HAP-1 (cell line): ENCODE results near the gene ARHGAP24.
"Not testable (repeated sequence)": the region's sequence is repeated elsewhere in the genome, so short reads cannot be mapped to it uniquely, and the experiment has no call there.

ENCODE experiments used
- DNase-seq, 2 experiments: peaks; one replicate each; pipeline ENCODE4 v3.0.0-alpha.2; 2016 to 2020; ENCODE audit warnings: low spot score in 2 of 2
- H3K27me3 ChIP-seq: fragments of 250-450 bp; sonication (Bioruptor Pico); 2 replicates; pipeline ENCODE4 v1.5.1; 2020; ENCODE audit warnings: low read depth, mild to moderate bottlenecking, moderate library complexity
- H3K36me3 ChIP-seq: fragments of 250-450 bp; sonication (Bioruptor Pico); replicated peaks from 2 replicates; pipeline ENCODE4 v1.5.1; 2020; ENCODE audit warnings: mild to moderate bottlenecking
- H3K4me1 ChIP-seq: fragments of 250-450 bp; sonication (Bioruptor Pico); 2 replicates; pipeline ENCODE4 v1.5.1; 2020; ENCODE audit warnings: mild to moderate bottlenecking
- H3K4me3 ChIP-seq: fragments of 250-450 bp; sonication (Bioruptor Pico); 2 replicates; pipeline ENCODE4 v1.5.1; 2020; ENCODE audit warnings: mild to moderate bottlenecking, moderate library complexity
- H3K9me3 ChIP-seq: fragments of 250-450 bp; sonication (Bioruptor Pico); 2 replicates; pipeline ENCODE4 v1.5.1; 2020; ENCODE audit warnings: mild to moderate bottlenecking, moderate library complexity
- in situ Hi-C: fragments of 300-500 bp; cut with MboI; formaldehyde crosslinking; loops from 3 replicates; pipeline ENCODE4 v1.14.3; 2020; ENCODE audit warnings: low sequenced_read_pairs, inconsistent platforms, mixed read lengths

Gene ARHGAP24

GRCh38 chr4:86019362-86019761 is 544.4 kb downstream of the ARHGAP24 start:
- no peak for DNase-seq
- H3K36me3 ChIP-seq, result no peaks in the 10 kb centered on the region
- no peaks in the 10 kb centered on the region for H3K4me1 ChIP-seq
- no peak overlapping the region for H3K4me3 ChIP-seq
- H3K27me3 ChIP-seq, result no peaks in the 10 kb centered on the region
- in situ Hi-C loops, result no loop called here
- no peaks in the 10 kb centered on the region for H3K9me3 ChIP-seq

GRCh38 chr4:86019906-86020305 is 545.0 kb downstream of the ARHGAP24 start:
- no peaks in the 10 kb centered on the region for H3K9me3 ChIP-seq
- no peaks in the 10 kb centered on the region for H3K27me3 ChIP-seq
- in situ Hi-C loops, result no loop called here
- H3K4me3 ChIP-seq, result no peak overlapping the region
- H3K36me3 ChIP-seq, result no peaks in the 10 kb centered on the region
- H3K4me1 ChIP-seq, result no peaks in the 10 kb centered on the region
- no peak for DNase-seq

GRCh38 chr4:86021671-86022070 is 546.7 kb downstream of the ARHGAP24 start:
- DNase-seq, H3K27me3 ChIP-seq, H3K36me3 ChIP-seq, in situ Hi-C loops, H3K4me1 ChIP-seq, H3K4me3 ChIP-seq, H3K9me3 ChIP-seq: not testable (repeated sequence)

GRCh38 chr4:86026720-86027119 is 551.8 kb downstream of the ARHGAP24 start:
- in situ Hi-C loops, result no loop called here
- no peak for DNase-seq
- H3K27me3 ChIP-seq, result no peaks in the 10 kb centered on the region

GRCh38 chr4:86031927-86032326 is 557.0 kb downstream of the ARHGAP24 start:
- no peaks in the 10 kb centered on the region for H3K9me3 ChIP-seq
- in situ Hi-C loops, result no loop called here
- H3K36me3 ChIP-seq, result no peaks in the 10 kb centered on the region
- H3K27me3 ChIP-seq, result no peaks in the 10 kb centered on the region
- no peak for DNase-seq
- H3K4me1 ChIP-seq, result no peaks in the 10 kb centered on the region
- no peak overlapping the region for H3K4me3 ChIP-seq

More at GRCh38 chr4:86026720-86027119, 551.8 kb downstream of the ARHGAP24 start:
- Histone ChIP-seq H3K36me3 (no peaks in the 10 kb centered on the region), H3K9me3 (no peaks in the 10 kb centered on the region), H3K4me1 (no peaks in the 10 kb centered on the region), H3K4me3 (no peak overlapping the region)

GRCh38 chr4:86032476-86033022 is 557.6 kb downstream of the ARHGAP24 start:
- no peaks in the 10 kb centered on the region for H3K36me3 ChIP-seq
- no peak for DNase-seq
- in situ Hi-C loops, result no loop called here

GRCh38 chr4:86033171-86033570 is 558.2 kb downstream of the ARHGAP24 start:
- H3K4me3 ChIP-seq, result no peak overlapping the region
- no peaks in the 10 kb centered on the region for H3K27me3 ChIP-seq
- no peaks in the 10 kb centered on the region for H3K9me3 ChIP-seq
- H3K36me3 ChIP-seq, result no peaks in the 10 kb centered on the region
- in situ Hi-C loops, result no loop called here
- DNase-seq, result no peak
- no peaks in the 10 kb centered on the region for H3K4me1 ChIP-seq

More at GRCh38 chr4:86032476-86033022, 557.6 kb downstream of the ARHGAP24 start:
- Histone ChIP-seq H3K4me1 (no peaks in the 10 kb centered on the region), H3K9me3 (no peaks in the 10 kb centered on the region), H3K27me3 (no peaks in the 10 kb centered on the region), H3K4me3 (no peak overlapping the region)

- no peaks in the 10 kb centered on the region for H3K27me3 ChIP-seq
- DNase-seq, result no peak
- no peak overlapping the region for H3K4me3 ChIP-seq
- no peaks in the 10 kb centered on the region for H3K36me3 ChIP-seq
- no peaks in the 10 kb centered on the region for H3K9me3 ChIP-seq
- in situ Hi-C loops, result no loop called here
- no peaks in the 10 kb centered on the region for H3K4me1 ChIP-seq
Measured at GRCh38 chr4:86034616-86035015, 559.7 kb downstream of the ARHGAP24 start.

- no peak overlapping the region for H3K4me3 ChIP-seq
- H3K9me3 ChIP-seq, result no peaks in the 10 kb centered on the region
- no peaks in the 10 kb centered on the region for H3K4me1 ChIP-seq
- no peak for DNase-seq
- no peaks in the 10 kb centered on the region for H3K36me3 ChIP-seq
- no peaks in the 10 kb centered on the region for H3K27me3 ChIP-seq
- in situ Hi-C loops, result no loop called here
Measured at GRCh38 chr4:86035688-86036087, 560.7 kb downstream of the ARHGAP24 start.

- H3K9me3 ChIP-seq, result no peaks in the 10 kb centered on the region
- no peak overlapping the region for H3K4me3 ChIP-seq
- DNase-seq, result no peak
- H3K4me1 ChIP-seq, result no peaks in the 10 kb centered on the region
- no peaks in the 10 kb centered on the region for H3K27me3 ChIP-seq
- in situ Hi-C loops, result no loop called here
- H3K36me3 ChIP-seq, result no peaks in the 10 kb centered on the region
Measured at GRCh38 chr4:86036736-86037135, 561.8 kb downstream of the ARHGAP24 start.

- DNase-seq, result no peak
Measured at GRCh38 chr4:86038037-86038436, 563.1 kb downstream of the ARHGAP24 start.

GRCh38 chr4:86043755-86044592 is 569.0 kb downstream of the ARHGAP24 start:
- Histone ChIP-seq H3K4me1 (no peaks in the 10 kb centered on the region), H3K9me3 (no peaks in the 10 kb centered on the region), H3K36me3 (no peaks in the 10 kb centered on the region), H3K4me3 (no peak overlapping the region), H3K27me3 (peaks cover 2% of the 10 kb centered on the region; the same call in 1 of the 2 replicates)
- in situ Hi-C loops, result no loop called here
- DNase-seq, result peak; percentile 60 to 61

More at GRCh38 chr4:86038037-86038436, 563.1 kb downstream of the ARHGAP24 start:
- Histone ChIP-seq H3K9me3 (no peaks in the 10 kb centered on the region), H3K36me3 (no peaks in the 10 kb centered on the region), H3K4me3 (no peak overlapping the region), H3K27me3 (no peaks in the 10 kb centered on the region), H3K4me1 (no peaks in the 10 kb centered on the region)
- in situ Hi-C loops, result no loop called here

- DNase-seq, result no peak
- in situ Hi-C loops, result no loop called here
- H3K4me3 ChIP-seq, result no peak overlapping the region
Measured at GRCh38 chr4:86044593-86044985, 569.6 kb downstream of the ARHGAP24 start.

GRCh38 chr4:86048426-86048825 is 573.5 kb downstream of the ARHGAP24 start:
- Histone ChIP-seq H3K4me1 (no peaks in the 10 kb centered on the region), H3K4me3 (no peak overlapping the region), H3K9me3 (no peaks in the 10 kb centered on the region), H3K36me3 (no peaks in the 10 kb centered on the region), H3K27me3 (peaks cover under 1% of the 10 kb centered on the region; the same call in 1 of the 2 replicates)
- in situ Hi-C loops, result no loop called here
- no peak for DNase-seq

More at GRCh38 chr4:86044593-86044985, 569.6 kb downstream of the ARHGAP24 start:
- Histone ChIP-seq H3K4me1 (no peaks in the 10 kb centered on the region), H3K9me3 (no peaks in the 10 kb centered on the region), H3K36me3 (no peaks in the 10 kb centered on the region), H3K27me3 (peaks cover 2% of the 10 kb centered on the region; the same call in 1 of the 2 replicates)
